Neural crest cell (in vitro differentiated cells): ENCODE data around the gene RASAL2. TPM values are rescaled to one million over a fixed set of nuclear protein-coding genes. Genes with fewer than 3 reads are reported as not detected.

Experiments
- DNase-seq: peaks from one replicate; pipeline ENCODE4 v3.0.0; 2021; ENCODE audit warnings: low read depth, mixed read lengths, low spot score
- H3K27ac Mint-ChIP-seq: one replicate; pipeline ENCODE4 v1.8.0; 2021; ENCODE audit warnings: mild to moderate bottlenecking, mixed read lengths; ENCODE audit not compliant: unreplicated experiment
- H3K27me3 Mint-ChIP-seq: 2 replicates; pipeline ENCODE4 v1.8.0; 2021; ENCODE audit warnings: low read depth, mild to moderate bottlenecking, mixed read lengths
- H3K36me3 Mint-ChIP-seq: 2 replicates; pipeline ENCODE4 v1.8.0; 2021; ENCODE audit warnings: low read depth, mild to moderate bottlenecking, mixed read lengths
- H3K4me1 Mint-ChIP-seq: 2 replicates; pipeline ENCODE4 v1.8.0; 2021; ENCODE audit warnings: mixed read lengths
- H3K4me3 Mint-ChIP-seq: one replicate; pipeline ENCODE4 v1.8.0; 2021; ENCODE audit warnings: mild to moderate bottlenecking, mixed read lengths
- H3K9me3 Mint-ChIP-seq: 2 replicates; pipeline ENCODE4 v1.8.0; 2021; ENCODE audit warnings: mixed read lengths
- CTCF ChIP-seq: fragments of 200-600 bp; sonication (generic); conservative IDR thresholded peaks from 2 replicates; pipeline ENCODE4 v1.5.0; 2021; ENCODE audit warnings: antibody characterized with exemption, mild to moderate bottlenecking
- total RNA-seq: library from RNA; stranded (reverse); gene quantifications from 2 replicates; pipeline ENCODE4 v1.2.1, GENCODE V29; 2021

Gene RASAL2
- total RNA-seq, 1 donor from 2014 or later, result 20.9 TPM

DNA sequence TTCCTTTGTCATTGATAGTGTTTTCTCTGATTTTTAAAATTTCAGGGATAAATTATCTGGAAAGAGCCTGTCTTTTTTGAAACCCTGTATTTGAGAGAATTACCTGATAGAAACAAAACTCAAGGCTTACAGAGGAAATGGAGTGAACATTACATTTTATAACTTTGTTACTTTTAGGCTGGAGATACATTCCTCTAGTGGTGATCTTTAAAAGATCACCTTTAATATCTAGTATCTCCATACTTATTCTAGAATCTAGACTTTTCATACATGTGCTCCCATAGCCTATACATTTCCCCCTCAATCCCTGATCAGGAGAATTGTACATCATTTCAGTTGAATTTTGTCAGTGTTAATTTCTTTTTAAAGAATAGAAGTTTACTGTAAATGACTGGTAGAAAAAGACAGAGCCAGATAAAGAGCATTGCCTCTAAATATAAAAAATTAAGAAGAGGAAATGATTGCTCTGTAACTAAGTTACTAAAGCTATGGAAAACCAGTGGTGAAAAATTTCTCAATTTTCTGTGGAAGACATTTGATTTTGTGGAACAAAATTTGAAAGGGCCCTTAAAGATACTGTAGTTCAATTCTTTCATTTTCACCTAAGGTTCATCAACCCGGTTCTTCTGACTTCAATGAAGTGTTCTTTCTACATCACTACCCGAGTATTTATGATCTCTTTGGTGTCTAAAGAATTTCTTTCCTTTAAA is 33.7 kb downstream of the RASAL2 start:
- Mint-ChIP-seq H3K27ac (no peak overlapping the region), H3K4me3 (no peak overlapping the region)

DNA sequence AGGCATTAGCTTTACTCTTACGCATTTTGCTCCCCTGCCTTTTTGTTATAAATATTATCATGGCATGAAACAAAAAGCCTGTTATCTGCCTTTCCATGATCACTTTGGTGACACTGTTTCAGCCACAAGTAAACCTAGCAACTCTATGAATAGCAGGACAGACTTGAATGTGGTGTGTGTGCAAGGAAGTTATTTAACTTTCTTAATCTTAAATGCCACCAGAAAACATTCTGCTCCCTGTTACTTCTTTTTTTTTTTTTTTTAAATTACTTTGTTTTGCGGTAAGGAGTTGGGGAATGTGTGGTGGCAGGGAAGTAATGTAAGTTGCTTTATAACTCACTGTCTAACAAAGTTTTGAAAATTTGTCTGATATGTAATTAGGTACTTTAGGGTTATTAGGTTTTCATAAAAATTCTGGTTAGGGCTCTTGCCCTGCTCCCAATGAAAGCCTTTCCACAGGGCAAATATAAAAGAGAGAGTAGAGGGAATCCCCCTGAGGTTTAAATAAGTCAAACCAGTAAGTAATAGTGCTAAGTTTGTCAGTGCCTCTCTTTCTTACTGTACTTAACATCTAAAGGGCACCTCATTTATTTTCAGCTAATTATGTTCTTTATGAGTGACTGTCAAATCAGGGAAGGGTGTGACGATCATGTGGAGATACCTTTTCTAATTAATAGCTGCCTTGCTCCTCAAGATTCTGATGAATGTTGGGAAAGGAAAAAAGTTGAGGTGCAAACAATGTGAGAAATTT is 39.5 kb downstream of the RASAL2 start:
- no peak for DNase-seq
- Mint-ChIP-seq H3K9me3 (peaks cover 3% of the 10 kb centered on the region), H3K27me3 (no peaks in the 10 kb centered on the region), H3K4me3 (no peak overlapping the region), H3K27ac (no peak overlapping the region), H3K4me1 (no peaks in the 10 kb centered on the region), H3K36me3 (peaks cover 5% of the 10 kb centered on the region)
- no peak for TF ChIP-seq CTCF

More for the DNA sequence above, 33.7 kb downstream of the RASAL2 start:
- no peak for TF ChIP-seq CTCF
- Mint-ChIP-seq H3K9me3 (no peaks in the 10 kb centered on the region), H3K36me3 (peaks cover 3% of the 10 kb centered on the region), H3K4me1 (no peaks in the 10 kb centered on the region), H3K27me3 (no peaks in the 10 kb centered on the region)
- no peak for DNase-seq

GRCh38 chr1:178134061-178134460 is 40.2 kb downstream of the RASAL2 start:
- TF ChIP-seq CTCF, result no peak
- Mint-ChIP-seq H3K27me3 (no peaks in the 10 kb centered on the region), H3K36me3 (peaks cover 5% of the 10 kb centered on the region), H3K9me3 (peaks cover 3% of the 10 kb centered on the region), H3K27ac (no peak overlapping the region), H3K4me3 (no peak overlapping the region), H3K4me1 (no peaks in the 10 kb centered on the region)
- no peak for DNase-seq

DNA sequence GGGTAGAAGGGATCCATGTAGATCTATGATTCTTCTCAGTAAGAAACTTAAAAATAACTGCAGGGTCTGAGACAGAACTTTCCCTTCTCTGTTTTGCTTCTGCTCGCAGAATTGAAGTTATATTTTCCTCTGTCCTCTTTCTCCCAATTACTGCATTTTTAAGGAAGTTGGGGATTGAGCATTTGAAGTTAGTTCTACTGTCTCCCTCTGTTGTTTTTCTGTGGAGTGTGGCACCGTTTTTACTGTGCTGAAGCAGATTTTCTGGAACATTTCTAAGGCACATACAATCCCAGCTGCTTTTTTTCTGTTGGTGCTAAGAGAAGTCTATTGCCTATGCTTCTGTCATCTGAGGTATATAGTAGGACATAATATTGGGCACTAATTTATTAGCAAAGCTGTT is 43.3 kb downstream of the RASAL2 start:
- peaks cover 3% of the 10 kb centered on the region for H3K9me3 Mint-ChIP-seq
- peaks cover 2% of the 10 kb centered on the region for H3K36me3 Mint-ChIP-seq
- no peaks in the 10 kb centered on the region for H3K4me1 Mint-ChIP-seq
- no peak for TF ChIP-seq CTCF
- no peak for DNase-seq
- no peak overlapping the region for H3K4me3 Mint-ChIP-seq
- no peaks in the 10 kb centered on the region for H3K27me3 Mint-ChIP-seq
- H3K27ac Mint-ChIP-seq, result no peak overlapping the region

DNA sequence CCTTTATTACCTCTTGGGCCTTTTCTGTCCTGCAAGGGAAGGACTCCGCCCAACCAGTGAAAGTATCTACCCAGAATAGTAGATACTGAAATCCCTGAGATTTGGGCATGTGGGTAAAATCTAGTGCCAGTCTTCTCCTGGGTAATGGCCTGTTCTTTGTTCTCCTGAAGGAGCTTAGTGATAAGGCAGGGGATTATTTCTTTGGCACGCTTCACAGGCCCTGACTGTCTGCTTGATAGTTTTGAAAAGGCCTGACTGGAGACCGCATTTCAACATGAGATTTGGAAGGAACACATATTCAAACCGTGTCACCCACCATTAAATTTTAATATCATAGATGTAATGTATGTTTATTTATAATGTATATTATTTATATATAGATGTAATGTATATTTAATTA is 48.9 kb downstream of the RASAL2 start:
- Mint-ChIP-seq H3K27me3 (no peaks in the 10 kb centered on the region), H3K4me3 (no peak overlapping the region), H3K36me3 (no peaks in the 10 kb centered on the region), H3K9me3 (no peaks in the 10 kb centered on the region), H3K27ac (no peak overlapping the region), H3K4me1 (no peaks in the 10 kb centered on the region)
- TF ChIP-seq CTCF, result no peak
- no peak for DNase-seq
